BJ (cell line): ENCODE data around the gene LMO1. TPM values are rescaled to one million over a fixed set of nuclear protein-coding genes. Genes with fewer than 3 reads are reported as not detected.

ENCODE experiments used
- CTCF ChIA-PET: fragments of 350-600 bp; formaldehyde crosslinking; extraction: SDS; loops from one replicate; lab custom pipeline; 2021; ENCODE audit warnings: antibody characterized with exemption, inconsistent platforms; lab: Yijun Ruan, JAX
- POLR2A ChIA-PET: fragments of 300-600 bp; sonication (Branson Sonifier 250); formaldehyde crosslinking; extraction: SDS; loops from one replicate; lab custom pipeline; 2021; ENCODE audit warnings: antibody characterized with exemption; lab: Charles Lee
- DNase-seq: peaks from one replicate; pipeline ENCODE4 v3.0.0-alpha.2; 2011; ENCODE audit warnings: low read depth
- H3K27me3 ChIP-seq: 2 replicates; pipeline ENCODE4 v1.6.0; 2011; ENCODE audit warnings: low read length; ENCODE audit not compliant: control insufficient read depth, insufficient read depth
- H3K36me3 ChIP-seq: 2 replicates; pipeline ENCODE4 v1.5.1; 2011; ENCODE audit warnings: low read length; ENCODE audit not compliant: control insufficient read depth, insufficient read depth
- H3K4me3 ChIP-seq: 2 replicates; pipeline ENCODE4 v1.5.1; 2011; ENCODE audit warnings: low read depth, mild to moderate bottlenecking, control low read depth, low read length
- CTCF ChIP-seq: IDR thresholded peaks from 2 replicates; pipeline ENCODE4 v1.5.1; 2011; ENCODE audit warnings: low read depth, mild to moderate bottlenecking, control low read depth, inconsistent platforms, low read length, moderate library complexity; ENCODE audit not compliant: insufficient read depth
- polyA plus RNA-seq: library from polyadenylated mRNA; depleted of rRNA; stranded (reverse); fragments of >200 nt; gene quantifications from 2 replicates; pipeline ENCODE4 v1.2.3, GENCODE V29; 2011

LMO1 gene
- polyA plus RNA-seq, 1 experiment, result not detected

DNA sequence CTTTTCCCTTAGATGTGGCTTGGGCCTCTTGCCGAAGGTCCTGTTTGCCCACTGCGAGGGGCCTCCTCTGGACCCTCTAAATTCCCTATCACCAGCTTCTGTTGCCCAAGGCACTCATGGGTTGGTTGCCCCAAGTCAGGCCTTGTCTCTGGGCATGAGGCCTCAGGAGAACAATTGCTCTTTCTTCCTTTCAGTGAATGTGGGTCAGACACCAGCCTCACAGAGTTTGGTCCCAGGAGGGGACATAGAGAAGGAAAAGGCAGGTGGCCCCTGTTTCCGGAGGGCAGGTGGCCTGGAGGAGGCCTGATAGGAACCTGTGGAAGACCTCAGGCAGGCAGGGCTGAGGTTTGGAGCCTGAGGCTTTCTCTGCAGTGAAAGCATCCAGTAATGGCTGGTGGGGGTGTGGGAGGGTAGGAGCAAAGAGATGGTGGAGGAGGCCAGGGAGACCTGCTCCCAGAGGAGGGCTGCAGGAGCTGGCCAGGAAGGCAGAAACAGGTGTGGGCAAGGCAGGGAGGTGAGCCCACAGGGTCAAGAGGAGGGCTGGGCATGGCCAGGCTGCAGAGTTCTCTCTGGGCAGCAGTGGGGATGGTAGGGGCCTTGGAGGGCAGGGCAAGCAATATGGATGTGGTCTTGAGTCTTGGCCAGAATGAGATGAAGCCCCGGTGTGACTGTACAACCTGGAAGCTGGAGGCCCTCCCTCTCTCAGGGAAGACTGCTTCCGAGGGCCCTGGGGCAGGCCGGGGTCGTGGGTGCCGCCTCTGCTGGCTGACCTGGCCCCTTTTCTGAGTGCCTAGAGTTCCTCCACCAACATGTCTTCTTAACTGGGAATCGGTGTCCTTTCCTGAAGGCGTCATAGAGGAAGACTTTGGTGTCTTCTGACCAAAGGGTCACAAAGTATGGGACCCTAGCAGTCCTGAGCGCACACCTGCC lies 28.0 kb upstream of the LMO1 start:
- peaks cover 4% of the 10 kb centered on the region; the same call in 1 of the 2 replicates for H3K27me3 ChIP-seq
- POLR2A ChIA-PET, result no interaction called here
- no peak for TF ChIP-seq CTCF
- DNase-seq, result no peak
- CTCF ChIA-PET, result interaction anchor here (2.0 kb wide), 1 partner anchor 28 kb away, joined by 9 read pairs; the partner anchor contains the start of gene LMO1
- H3K36me3 ChIP-seq, result no peaks in the 10 kb centered on the region
- H3K4me3 ChIP-seq, result no peak overlapping the region

- Histone ChIP-seq H3K36me3 (no peaks in the 10 kb centered on the region), H3K4me3 (no peak overlapping the region), H3K27me3 (peaks cover 5% of the 10 kb centered on the region)
- POLR2A ChIA-PET, result no interaction called here
- CTCF ChIA-PET, result interaction anchor here (1.1 to 2.0 kb wide), 2 partner anchors 11 to 26 kb away, joined by 3 to 9 read pairs; partner anchors contain the start of gene LMO1
- TF ChIP-seq CTCF, result no peak
- no peak for DNase-seq
Observed at GRCh38 chr11:8290081-8290810, 26.6 kb upstream of the LMO1 start.

DNA sequence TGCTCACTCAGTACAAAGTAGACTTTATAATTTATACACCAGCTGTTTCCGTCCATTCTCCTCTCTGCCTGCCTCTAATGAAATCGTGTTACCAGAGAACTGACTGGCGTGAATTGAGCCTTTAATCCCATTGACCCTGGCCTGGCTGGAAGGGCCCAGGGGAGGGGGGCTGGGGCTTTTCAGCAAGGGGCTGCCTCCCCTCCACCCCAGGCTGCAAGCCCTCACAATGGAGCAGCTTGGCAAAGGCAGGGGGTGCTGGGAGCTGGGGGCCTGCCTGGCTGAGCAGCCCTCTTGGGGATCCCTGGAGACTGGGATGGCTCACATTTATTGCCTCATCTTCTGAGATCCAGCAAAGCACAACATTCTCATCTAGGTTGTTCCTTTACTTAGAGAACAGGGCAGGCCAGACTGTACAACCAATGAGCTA lies 25.8 kb upstream of the LMO1 start:
- Histone ChIP-seq H3K36me3 (no peaks in the 10 kb centered on the region), H3K27me3 (peaks cover 4% of the 10 kb centered on the region), H3K4me3 (no peak overlapping the region)
- ChIA-PET CTCF (interaction anchor here (0.6 to 2.0 kb wide), 3 partner anchors 10 to 37 kb away, joined by 3 to 9 read pairs (median 3); partner anchors contain the start of gene LMO1), POLR2A (no interaction called here)
- TF ChIP-seq CTCF, result no peak
- DNase-seq, result no peak

DNA sequence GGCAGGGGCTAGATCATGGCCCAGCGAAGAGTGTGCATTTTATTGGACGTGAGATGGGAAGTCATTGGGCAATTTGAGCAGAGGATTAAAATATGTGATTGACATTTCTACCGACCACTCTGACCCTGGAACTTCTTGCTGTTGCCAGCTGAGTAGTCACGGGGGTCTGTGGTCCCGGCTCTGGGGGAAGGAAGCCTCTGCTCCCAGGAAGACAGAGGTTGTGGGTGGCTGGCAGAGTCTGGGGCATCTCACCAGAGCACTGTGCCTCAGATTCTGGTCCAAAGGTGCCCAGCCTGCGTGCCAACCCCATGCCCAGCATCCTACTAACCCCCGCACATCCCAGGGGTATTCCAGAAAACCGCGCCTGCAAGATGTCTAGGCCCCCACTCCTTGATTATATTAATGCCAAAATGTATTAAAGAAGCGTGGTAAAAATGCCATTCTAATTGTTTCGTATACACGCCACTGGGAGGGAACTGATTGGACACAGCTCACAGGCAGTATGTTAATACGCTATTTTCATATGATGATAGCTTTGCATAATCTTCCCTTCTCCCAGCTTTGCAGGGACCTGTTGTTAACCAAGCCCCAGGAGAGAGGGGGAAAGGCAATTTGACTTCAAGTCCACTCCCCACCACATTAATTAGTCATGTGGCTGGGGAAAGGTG lies 25.3 kb upstream of the LMO1 start:
- TF ChIP-seq CTCF, result no peak
- Histone ChIP-seq H3K27me3 (peaks cover 6% of the 10 kb centered on the region), H3K36me3 (no peaks in the 10 kb centered on the region), H3K4me3 (no peak overlapping the region)
- DNase-seq, result no peak
- CTCF ChIA-PET, result interaction anchor here (0.6 to 1.3 kb wide), 3 partner anchors 10 to 37 kb away, joined by 3 read pairs; no protein-coding TSS in a partner anchor
- POLR2A ChIA-PET, result no interaction called here
